ENCODE measurements around the gene TGM3.

The TGM3 gene

GRCh38 chr20:2285613-2286012, 10.2 kb upstream of the TGM3 start:
- no peak for DNase-seq

GRCh38 chr20:2287504-2287903, 8.3 kb upstream of the TGM3 start:
- DNase-seq: no peak

- DNase-seq: no peak
Measured at GRCh38 chr20:2289475-2289874, 6.3 kb upstream of the TGM3 start.

- no peak for DNase-seq
Measured at GRCh38 chr20:2290486-2290885, 5.3 kb upstream of the TGM3 start.

- DNase-seq: peak; percentile 10
Measured at GRCh38 chr20:2292416-2293110, 3.2 kb upstream of the TGM3 start.

GRCh38 chr20:2293486-2293885, 2.3 kb upstream of the TGM3 start:
- DNase-seq: no peak

- no peak for DNase-seq
Measured at GRCh38 chr20:2293971-2294370, 1.8 kb upstream of the TGM3 start.

GRCh38 chr20:2295286-2295685, 515 bp upstream of the TGM3 start:
- DNase-seq: no peak

GRCh38 chr20:2296524-2297356, 939 bp downstream of the TGM3 start:
- no peak for DNase-seq

- DNase-seq: no peak
Measured at GRCh38 chr20:2297357-2297728, 1.5 kb downstream of the TGM3 start.

- no peak for DNase-seq
Measured at GRCh38 chr20:2298116-2298515, 2.3 kb downstream of the TGM3 start.

- no peak for DNase-seq
Measured at GRCh38 chr20:2298701-2299100, 2.9 kb downstream of the TGM3 start.

- DNase-seq: no peak
Measured at GRCh38 chr20:2299301-2299700, 3.5 kb downstream of the TGM3 start.

- no peak for DNase-seq
Measured at GRCh38 chr20:2300002-2300401, 4.2 kb downstream of the TGM3 start.

GRCh38 chr20:2300420-2300819, 4.6 kb downstream of the TGM3 start:
- no peak for DNase-seq

- DNase-seq: peak; percentile 42
Measured at GRCh38 chr20:2301164-2301622, 5.4 kb downstream of the TGM3 start.

GRCh38 chr20:2302384-2303060, 6.7 kb downstream of the TGM3 start:
- DNase-seq: no peak

GRCh38 chr20:2303673-2304072, 7.9 kb downstream of the TGM3 start:
- no peak for DNase-seq

- DNase-seq: no peak
Measured at GRCh38 chr20:2304180-2304579, 8.4 kb downstream of the TGM3 start.

GRCh38 chr20:2305029-2305428, 9.2 kb downstream of the TGM3 start:
- DNase-seq: no peak

GRCh38 chr20:2305479-2305878, 9.7 kb downstream of the TGM3 start:
- no peak for DNase-seq

- DNase-seq: no peak
Measured at GRCh38 chr20:2305946-2306345, 10.1 kb downstream of the TGM3 start.

- no peak for DNase-seq
Measured at GRCh38 chr20:2307136-2307535, 11.3 kb downstream of the TGM3 start.

GRCh38 chr20:2311329-2311728, 15.5 kb downstream of the TGM3 start:
- no peak for DNase-seq

Data from CD4-positive, alpha-beta T cell treated with Interleukin-21 for 1 hour (primary cell).